GM20000 (cell line): Measurements from ENCODE around the gene PIH1D2.
A peak's percentile ranks its signal among the peaks of the same experiment; 100 is the strongest.

Source experiments
- DNase-seq: peaks from one replicate; pipeline ENCODE4 v3.0.0; 2012; ENCODE audit warnings: low spot score
- TF ChIP-seq, protein P1 (sequence below): IDR thresholded peaks from 2 replicates; pipeline ENCODE4 v1.5.1; 2012; ENCODE audit warnings: mild to moderate bottlenecking, control low read depth; ENCODE audit errors: extremely low read depth, missing control alignments

The PIH1D2 gene

GRCh38 chr11:112073941-112074811 lies at the start of gene PIH1D2, which contains the start of gene NKAPD1:
TSS of gene PIH1D2 (minus strand) at chr11:112074017. CDS start at chr11:112073174, 843 bp downstream.
TSS of gene NKAPD1 (plus strand) at chr11:112074299. CDS start at chr11:112075575, 1,276 bp downstream.
- TF ChIP-seq, protein P1, sequence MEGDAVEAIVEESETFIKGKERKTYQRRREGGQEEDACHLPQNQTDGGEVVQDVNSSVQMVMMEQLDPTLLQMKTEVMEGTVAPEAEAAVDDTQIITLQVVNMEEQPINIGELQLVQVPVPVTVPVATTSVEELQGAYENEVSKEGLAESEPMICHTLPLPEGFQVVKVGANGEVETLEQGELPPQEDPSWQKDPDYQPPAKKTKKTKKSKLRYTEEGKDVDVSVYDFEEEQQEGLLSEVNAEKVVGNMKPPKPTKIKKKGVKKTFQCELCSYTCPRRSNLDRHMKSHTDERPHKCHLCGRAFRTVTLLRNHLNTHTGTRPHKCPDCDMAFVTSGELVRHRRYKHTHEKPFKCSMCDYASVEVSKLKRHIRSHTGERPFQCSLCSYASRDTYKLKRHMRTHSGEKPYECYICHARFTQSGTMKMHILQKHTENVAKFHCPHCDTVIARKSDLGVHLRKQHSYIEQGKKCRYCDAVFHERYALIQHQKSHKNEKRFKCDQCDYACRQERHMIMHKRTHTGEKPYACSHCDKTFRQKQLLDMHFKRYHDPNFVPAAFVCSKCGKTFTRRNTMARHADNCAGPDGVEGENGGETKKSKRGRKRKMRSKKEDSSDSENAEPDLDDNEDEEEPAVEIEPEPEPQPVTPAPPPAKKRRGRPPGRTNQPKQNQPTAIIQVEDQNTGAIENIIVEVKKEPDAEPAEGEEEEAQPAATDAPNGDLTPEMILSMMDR, result no peak
- peak; percentile 71 for DNase-seq

DNA sequence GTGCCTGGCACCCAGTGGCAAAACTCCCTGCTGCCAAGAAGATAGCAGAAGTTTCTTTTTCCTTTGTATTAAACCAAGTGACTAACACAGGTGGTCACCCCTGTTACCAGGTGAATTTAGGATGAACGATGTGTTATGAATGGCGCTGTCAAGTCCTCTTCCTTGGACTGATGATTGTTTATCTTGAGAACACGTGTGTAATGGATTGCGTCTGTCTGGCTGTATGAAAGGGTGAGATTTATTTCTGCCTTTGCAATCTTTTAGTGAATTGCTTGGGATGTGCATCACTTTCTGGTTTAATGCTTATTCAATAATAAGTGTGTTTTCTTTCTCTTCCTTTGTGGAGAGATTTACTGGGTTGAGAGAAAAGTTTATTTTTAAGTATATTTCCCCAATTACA lies 49.3 kb upstream of the PIH1D2 start:
- DNase-seq, result no peak
- TF ChIP-seq, protein P1, result no peak

GRCh38 chr11:112121981-112122615 lies 48.3 kb upstream of the PIH1D2 start:
- TF ChIP-seq, protein P1, result no peak
- DNase-seq, result no peak

DNA sequence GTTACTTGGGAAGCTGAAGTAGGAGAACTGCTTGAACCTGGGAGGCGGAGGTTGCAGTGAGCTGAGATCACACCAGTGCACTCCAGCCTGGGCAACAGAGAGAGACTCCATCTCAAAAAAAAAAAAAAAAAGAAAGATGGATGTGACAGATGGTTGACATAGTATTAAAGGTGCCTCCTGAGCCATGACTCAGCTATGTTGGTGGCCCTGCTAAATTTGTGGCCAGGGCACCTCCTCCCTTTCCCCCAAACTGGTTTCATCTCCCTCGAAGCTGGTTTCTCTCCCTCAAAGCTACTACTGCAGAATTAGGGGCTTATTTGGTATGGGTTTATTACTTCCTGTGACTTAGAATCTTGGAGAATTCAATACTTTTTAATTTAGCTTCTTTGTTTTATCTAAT lies 44.4 kb upstream of the PIH1D2 start:
- DNase-seq, result no peak
- TF ChIP-seq, protein P1, result no peak

- DNase-seq, result no peak
- TF ChIP-seq, protein P1, result no peak
Measured at GRCh38 chr11:112115386-112115785, 41.6 kb upstream of the PIH1D2 start.

- TF ChIP-seq, protein P1, result no peak
- no peak for DNase-seq
Measured at GRCh38 chr11:112114460-112114859, 40.6 kb upstream of the PIH1D2 start.
